Cerebellar nuclear complex (tissue), 1 donor: ENCODE results near the gene GSTM4.
"Not testable (repeated sequence)": the region's sequence is repeated elsewhere in the genome, so short reads cannot be mapped to it uniquely, and the experiment has no call there.

Source experiments
- DNase-seq, 2 experiments: peaks; one replicate each; lab custom pipeline; 2025; lab: John Stamatoyannopoulos, UW

GSTM4 gene

GRCh38 chr1:109704173-109704572 lies 48.3 kb downstream of the GSTM4 start:
- no peak for DNase-seq

DNA sequence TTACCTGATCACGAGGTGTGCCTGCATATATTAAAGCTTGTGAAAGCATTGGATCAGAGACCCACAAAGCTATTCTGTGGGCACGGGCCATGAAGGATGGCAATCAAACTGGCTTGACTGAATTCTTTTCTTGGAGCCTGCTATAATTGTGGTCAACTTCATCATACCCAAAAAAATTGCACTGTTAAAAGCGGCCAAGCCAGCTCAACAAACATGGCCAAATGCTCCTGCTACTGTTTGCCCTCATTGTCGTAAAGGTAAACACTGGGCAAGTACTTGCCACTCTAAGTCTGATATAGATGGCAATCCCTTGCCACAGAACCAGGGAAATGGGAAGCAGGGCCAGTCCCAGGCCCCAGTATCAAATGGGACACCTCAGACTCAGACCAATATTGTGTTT lies 49.5 kb downstream of the GSTM4 start:
- DNase-seq = no peak

DNA sequence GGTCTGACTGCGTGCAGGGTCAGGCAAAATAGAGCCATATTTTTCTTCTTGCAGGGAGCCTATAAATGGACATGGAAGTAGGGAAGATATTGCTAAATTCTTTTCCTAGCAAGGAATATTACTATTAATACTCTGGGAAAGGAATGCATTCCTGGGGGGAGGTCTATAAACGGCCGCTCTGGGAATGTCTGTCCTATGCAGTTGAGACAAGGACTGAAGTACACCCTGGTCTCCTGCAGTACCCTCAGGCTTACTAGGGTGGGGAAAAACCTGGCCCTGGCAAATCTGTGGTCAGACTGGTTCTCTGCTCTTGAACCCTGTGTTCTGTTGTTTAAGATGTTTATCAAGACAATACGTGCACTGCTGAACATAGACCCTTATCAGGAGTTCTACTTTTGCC lies 53.0 kb downstream of the GSTM4 start:
- DNase-seq = not testable (repeated sequence)

DNA sequence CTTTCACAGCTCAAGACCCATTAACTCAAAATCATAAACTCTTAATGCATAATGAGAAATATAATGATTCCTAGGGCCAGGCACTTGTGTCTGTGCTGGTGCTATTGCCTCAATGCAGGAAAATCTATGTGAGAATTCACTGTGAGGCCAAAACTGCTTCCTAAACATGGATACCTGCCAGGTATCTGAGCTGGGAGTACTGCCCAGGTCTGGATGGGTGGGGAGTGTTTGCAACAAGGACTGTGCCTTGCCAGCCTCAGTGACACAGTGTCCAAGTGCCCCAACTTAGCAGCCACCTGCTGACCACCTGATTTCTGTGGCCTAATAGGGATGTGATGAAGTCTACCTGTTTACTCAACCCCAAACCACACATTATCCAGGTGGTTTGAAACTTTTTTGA lies 53.9 kb downstream of the GSTM4 start:
- DNase-seq = peak; percentile 17 to 42
